Stomach (tissue), 4 donors: ENCODE results near the gene PRDM13.

ENCODE experiments used
- CTCF ChIP-seq, 7 experiments: fragments of 450-650 bp in 4 of 7; fragments of 200-600 bp in 3 of 7; sonication (generic) in 3 of 7; IDR thresholded peaks; one replicate each; pipeline ENCODE4 v1.5.1; 2016 to 2019; ENCODE audit warnings: antibody characterized with exemption in 7 of 7, control low read depth in 2 of 7, mild to moderate bottlenecking in 1 of 7
- POLR2A ChIP-seq, 4 donors: fragments of 450-650 bp; IDR thresholded peaks; one replicate each; pipeline ENCODE4 v1.6.1; 2016; ENCODE audit warnings: antibody characterized with exemption in 4 of 4, control low read depth in 2 of 4, mild to moderate bottlenecking in 1 of 4, moderate library complexity in 1 of 4

GRCh38 chr6:99619409-99619762 is 12.8 kb downstream of the PRDM13 start:
- TF ChIP-seq CTCF (IDR thresholded peaks at IDR 0.05), result no peak
- no peak for TF ChIP-seq POLR2A (IDR thresholded peaks at IDR 0.05)
